GM18517 (cell line): Measurements from ENCODE around the gene CKLF.
A peak's percentile ranks its signal among the peaks of the same experiment; 100 is the strongest.
"Not testable (repeated sequence)": the region's sequence is repeated elsewhere in the genome, so short reads cannot be mapped to it uniquely, and the experiment has no call there.

ENCODE experiments used
- ATAC-seq: cut with Tn5 transposase; IDR thresholded peaks from one replicate; pipeline ENCODE4 v1.9.1; 2021; ENCODE audit warnings: mild to moderate bottlenecking, moderate library complexity; ENCODE audit not compliant: unreplicated experiment

Gene CKLF

DNA sequence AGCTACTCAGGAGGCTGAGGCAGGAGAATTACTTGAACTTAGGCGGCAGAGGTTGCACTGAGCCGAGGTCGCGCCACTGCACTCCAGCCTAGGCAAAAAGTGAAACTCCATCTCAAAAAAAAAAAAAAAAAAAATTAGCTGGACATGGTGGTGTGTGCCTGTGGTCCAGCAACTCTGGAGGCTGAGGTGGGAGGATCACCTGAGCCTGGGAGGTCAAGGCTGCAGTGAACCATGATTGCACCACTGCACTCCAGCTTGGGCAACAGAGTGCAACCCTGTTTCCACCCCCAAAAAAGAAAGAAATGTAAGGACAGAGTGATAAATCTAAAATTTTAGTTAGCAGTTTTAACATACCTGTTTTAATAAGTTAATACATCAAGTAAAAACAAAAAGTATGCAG is 44.2 kb downstream of the CKLF start:
- not testable (repeated sequence) for ATAC-seq

DNA sequence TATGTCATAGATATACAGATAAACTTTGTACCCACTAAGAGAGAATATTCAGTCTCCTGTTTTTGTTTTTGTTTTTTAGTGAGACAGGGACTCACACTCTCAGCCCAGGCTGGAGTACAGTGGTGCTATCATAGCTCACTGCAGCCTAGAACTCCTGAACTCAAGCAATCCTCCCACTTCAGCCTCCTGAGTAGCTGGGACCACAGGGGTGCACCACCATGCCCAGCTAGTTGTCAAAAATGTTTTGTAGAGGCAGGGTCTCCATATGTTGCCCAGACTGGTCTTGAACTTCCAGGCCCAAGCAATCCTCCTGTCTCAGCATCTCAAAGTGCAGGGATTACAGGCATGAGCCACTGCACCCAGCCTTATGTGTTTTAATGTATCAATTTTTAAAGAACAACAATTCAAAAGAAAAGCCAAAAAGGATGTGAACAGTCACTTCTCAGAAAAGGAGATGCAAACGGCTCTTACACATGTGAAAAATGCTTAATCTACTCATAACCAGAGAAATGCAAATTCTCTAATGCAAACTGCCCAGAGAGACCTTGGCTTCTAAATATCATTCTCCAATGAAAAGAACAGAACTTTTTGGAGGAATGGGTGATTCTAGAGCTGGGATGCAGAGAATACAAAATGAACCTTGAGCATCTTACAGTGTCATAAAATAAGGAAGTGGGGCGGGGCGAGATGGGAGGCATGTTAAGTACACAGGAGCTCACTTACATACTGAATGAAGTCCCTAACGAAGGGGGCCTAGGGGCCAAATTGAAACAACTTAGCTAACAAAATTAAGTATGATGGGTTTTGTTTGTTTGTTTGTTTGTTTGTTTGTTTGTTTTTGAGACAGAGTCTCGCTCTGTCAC is 44.8 kb downstream of the CKLF start:
- ATAC-seq, result no peak

DNA sequence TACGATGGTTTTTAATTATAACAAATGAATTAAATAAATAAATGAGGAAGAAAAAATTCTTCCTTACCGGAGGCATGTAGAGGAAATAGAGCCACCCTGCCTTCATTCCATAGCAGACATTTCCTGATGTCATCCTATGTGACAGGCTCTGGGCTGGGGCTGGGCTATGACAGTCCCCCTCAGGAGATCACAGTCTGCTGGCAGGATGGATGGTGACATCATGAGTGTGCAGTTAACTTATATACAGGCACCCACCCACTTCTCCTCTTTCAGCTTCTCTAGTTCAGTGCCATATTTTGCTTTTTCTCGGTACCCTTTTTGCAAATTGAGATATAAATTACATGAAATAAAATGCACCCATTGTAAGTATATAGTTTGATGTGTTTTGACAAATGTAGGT is 45.7 kb downstream of the CKLF start:
- ATAC-seq, result no peak

DNA sequence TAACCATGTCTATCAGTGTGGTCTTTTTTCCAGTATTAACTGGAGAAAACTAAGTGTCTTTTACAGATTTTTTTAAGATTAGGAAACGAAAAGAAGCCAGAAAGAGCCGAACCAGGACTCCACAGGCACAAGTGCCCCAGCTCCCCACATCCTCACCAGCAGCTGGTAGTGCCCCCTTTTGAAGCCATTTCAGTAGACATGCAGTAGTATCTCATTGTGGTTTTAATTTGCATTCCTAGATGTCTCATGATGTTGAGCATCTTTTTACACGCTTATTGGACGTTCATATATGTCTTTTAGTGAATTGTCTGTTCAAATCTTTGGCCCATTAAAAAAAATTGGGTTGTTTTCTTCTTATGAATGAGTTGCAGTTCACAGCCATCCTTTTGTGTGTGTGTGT is 47.4 kb downstream of the CKLF start:
- no peak for ATAC-seq

DNA sequence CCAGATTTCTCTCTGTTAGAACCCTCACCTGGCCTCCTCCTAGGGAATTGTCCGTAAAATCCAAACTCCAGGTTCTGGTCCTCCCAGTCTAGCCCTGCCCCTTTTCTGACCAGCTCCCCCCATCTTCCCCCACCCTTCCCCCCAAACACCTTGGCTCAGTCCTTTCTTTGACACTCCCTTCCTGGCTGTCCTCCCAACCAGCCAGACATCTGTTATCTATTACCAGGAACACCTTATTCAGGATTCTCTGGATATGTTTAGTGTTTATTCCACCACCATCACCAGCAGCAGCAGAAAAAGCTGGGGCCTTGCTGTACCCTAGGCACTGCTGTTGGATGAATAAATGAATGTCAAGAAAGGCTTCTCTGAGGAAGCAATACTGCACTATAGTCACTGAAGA is 48.1 kb downstream of the CKLF start:
- ATAC-seq, result no peak

DNA sequence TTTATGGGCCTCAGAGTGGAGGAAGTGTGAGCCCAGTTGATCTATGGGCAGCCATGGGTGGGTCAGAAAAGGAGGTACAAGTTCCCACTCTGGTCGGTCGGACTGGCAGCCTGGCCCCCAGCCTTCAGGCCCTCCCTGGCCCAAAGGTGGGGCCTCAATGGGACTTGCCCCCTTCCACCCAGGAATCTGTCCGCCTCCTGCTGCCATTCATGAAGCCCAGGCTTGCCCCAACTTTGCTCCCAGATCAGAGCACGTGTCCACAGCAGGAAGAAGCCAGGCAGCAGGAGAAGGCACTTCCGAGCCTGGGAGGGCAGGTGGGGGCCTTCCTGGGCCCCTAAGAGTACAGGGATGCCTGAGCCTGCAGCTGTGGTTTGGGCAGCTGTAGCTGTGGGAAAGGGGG is 49.1 kb downstream of the CKLF start:
- ATAC-seq, result no peak

DNA sequence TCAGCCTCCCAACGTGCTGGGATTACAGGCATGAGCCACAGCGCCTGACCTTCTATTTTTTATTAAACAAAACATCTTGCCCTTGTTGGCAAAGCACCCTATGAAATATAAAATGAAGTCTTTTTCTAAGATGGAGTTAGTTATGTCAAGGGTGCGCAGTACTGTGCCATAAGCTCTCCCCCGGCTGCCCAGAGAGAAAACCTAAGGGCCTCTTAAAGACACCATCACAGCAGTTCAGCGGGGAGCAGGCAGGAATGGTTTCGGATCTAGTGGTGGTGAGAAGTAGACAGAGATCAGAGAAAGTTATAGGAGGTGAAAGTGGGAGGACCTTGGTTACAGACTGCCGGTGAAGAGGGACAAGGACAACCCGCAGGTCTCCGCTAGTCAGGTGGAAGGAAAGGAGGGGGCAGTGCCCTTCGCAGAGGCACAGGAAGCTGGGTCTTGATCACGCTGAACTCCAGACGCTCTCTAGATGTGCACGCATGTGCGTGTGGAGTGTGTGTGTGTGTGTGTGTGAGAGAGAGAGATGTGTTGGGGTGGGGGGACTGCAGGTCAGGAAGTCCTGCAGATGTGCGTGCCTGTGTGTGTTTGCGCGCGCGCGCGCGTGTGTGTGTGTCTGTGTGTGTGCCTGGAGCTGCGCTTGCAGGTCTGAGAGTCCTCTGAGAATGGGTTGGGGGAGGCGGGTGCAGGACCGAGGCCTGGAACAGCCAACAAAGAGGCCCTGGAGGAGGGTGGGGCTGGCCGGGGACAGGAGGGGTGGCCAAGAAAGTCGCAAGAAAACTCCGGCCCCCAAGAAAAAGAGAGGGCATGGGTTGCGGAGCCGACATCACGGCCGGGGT is 51.4 kb downstream of the CKLF start:
- no peak for ATAC-seq

DNA sequence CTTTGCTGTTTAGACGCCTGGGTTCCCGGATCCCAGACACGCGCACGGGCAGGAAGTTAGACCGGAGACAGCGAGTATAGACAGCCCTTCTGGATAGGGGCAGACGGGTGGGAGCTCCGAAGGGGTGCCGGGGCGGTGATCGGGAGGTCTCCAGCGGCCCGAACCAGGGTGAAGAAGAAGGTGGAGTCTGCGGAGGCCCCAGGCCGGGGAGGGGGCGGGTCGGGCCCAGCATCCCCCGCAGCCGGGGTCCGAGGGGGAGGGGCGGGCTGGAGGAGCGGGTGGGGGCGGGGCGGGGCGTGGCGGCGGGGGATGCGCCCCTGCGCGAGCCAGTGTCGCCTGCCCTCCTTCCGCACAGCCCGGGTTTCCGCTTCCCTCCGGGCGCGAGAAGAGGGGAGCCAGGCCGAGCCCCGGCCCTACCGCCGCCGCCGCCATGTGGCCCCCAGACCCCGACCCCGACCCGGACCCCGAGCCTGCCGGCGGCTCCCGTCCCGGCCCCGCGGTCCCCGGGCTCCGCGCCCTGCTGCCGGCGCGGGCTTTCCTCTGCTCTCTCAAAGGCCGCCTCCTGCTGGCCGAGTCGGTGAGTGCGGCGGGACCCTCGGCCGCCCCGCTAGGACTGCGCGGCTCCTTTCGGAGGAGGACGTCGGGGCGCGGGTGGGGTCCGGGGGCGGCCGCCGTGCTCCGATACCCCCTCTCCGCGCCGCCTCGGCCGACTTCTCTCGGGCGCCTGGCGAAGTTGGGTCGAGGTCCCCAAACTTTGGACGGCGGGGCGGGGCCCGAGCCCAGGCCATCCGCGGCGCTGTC is 52.2 kb downstream of the CKLF start, which contains the start of gene CMTM3:
TSS of gene CMTM3 (plus strand) at position 329 of the 801 bp plus-strand sequence. CDS start at position 431, 102 bp downstream.
- ATAC-seq, result peak; percentile 47

DNA sequence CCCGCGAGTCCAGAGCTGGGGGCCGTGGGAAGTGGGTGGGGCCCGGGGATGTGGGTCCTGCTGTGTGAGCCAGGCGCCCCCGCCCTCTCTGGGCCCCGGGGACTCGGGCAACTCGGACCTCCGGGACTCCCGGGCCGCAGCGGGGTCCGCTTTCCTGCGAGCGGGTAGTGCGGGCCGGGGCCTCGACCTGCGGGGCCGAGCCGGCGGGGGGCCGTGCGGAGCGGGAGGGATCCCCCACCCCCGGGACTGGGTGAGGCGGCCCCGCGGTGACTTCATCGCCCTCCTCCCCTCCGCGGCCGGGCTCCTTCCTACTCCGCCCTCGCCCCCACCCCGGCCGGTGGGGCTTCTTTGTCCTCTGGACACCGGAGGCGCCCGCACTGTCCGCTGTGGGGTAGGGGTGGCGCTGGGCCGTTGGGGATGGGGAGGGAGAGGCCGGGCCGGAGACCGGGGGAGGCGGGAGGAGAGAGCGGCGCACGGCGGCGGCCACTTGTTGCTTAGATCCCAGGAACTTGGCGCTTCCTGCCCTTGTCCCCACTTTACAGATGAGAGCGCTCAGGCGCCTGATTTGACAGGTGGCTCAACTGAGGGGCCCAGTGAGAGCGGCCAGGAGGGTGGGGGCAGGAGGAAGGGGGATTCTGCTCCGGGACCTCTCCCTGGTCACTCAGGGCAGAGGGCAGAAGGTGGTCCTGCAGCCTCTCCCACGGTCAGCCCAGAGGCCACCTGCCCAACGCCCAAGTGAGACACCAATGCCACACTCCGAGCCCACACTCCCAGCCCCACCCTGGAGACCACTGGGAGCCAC is 53.0 kb downstream of the CKLF start:
- no peak for ATAC-seq

DNA sequence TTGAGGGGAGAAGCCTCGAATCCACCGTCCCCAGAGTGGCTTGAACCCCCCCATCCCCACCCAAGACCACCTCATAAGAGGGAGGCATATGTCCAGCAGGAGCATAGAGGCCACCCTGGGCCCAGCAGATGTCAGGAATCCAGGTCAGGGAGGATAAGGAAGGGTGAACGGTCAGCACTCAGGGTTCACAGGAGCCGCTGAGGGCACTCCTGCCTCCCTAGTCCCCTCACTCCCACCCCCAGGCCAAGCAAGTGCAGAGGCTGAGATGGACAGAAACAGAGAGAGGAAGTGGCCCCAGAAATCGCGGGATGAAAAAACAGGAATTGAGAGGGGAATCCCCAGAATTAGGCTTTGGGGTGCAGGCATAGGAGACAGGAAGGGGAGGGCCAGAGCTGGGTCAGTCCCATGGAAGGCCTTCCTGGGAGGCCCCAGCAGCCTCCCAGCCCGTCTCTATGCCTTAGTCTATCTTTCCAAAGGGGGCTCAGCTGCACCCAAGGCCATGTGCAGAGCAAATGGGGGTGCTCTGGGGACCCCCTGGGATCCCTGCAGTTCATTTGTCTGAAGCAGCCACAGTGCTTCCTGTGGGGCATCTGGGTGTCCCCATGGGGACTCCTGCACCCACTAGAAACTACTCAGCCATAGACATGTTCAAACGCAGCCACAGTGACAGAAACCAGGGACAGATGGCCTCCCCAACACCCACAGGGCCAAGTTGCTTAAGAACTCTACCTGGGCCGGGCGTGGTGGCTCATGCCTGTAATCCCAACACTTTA is 53.8 kb downstream of the CKLF start:
- ATAC-seq, result peak; percentile 61

DNA sequence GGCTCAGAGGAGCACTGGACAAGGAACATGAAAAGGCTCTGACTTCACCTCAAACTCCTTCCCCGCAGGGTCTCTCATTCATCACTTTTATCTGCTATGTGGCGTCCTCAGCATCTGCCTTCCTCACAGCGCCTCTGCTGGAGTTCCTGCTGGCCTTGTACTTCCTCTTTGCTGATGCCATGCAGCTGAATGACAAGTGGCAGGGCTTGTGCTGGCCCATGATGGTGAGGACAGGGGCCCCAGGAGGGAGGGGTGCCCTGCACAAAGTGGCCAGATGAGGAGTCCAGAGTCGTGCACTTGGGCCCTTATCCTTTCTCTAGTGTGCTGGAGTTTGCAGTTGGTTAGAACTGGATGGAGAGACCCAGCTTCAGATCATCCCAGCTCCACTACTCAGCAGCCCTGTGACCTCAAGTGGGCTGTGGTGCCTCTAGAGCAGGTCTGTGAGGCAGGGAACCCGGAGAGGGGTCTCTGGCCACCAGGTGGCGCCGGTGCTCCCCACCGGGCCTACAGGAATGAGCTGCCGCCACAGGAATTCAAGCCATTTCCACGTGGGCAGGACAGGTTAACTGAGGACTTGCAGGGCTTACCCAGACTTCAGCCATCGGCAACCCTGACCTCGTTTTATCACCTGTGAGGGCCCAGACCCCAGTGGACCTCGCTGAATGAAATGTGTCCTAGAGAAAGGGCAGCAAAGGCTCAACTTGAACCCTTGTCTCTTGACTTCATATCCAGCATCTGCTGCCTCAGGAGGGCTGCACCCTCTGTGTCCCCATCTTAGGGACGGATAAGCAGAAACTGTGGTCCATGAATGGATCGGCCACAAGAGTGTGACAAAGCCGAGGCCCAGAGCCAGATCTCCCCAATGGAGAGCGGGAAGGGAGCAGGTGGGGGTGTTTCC is 56.1 kb downstream of the CKLF start:
- no peak for ATAC-seq

DNA sequence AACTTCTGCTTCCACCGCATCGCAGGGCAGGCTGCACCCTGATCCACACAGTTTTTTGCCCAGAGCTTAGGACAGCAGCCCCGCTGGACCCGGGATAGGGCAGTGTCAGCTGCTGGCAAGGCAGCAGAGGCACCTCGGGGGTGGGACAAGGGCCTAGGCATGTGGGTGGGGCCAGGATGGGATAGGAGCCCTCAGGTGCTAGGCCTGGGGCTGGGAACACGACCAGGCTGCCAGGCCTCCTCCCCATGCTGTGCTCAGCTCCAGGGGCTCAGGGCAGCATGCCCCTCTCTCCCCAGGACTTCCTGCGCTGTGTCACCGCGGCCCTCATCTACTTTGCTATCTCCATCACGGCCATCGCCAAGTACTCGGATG is 56.7 kb downstream of the CKLF start:
- ATAC-seq, result no peak

DNA sequence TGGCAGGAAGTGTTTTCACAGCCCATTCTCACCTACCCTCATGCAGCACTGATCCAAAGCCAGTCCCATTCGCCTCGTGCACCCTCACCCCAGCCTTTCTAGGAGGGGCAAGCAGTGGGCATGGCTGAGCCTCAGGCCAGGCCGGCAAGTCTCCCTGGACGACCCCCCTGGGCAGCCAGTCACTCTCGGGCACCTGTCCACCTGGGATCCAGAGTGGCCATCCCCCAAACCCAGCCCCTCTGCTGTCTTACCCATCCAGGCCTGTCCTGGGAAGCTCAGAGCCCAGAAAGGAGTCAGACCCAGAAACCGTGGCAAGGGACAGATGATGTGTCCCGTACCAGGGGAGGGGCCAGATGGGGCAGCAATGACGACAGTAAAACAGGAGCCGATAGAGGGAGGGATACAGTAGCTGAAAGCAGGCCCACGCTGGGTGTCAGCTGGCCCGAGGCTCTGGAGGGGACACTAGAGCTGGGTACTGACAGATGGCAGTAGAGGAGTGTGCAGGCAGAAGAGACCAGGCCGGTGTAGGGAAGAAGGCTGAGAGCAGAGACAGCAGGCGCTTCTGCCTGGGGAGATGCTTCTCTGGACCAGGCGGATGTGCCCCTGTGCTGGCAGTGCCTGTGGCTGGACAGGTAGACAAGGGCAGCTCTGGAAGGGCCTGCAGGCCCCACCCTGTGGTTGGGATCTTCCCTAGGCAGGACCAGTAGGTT is 57.9 kb downstream of the CKLF start:
- no peak for ATAC-seq

DNA sequence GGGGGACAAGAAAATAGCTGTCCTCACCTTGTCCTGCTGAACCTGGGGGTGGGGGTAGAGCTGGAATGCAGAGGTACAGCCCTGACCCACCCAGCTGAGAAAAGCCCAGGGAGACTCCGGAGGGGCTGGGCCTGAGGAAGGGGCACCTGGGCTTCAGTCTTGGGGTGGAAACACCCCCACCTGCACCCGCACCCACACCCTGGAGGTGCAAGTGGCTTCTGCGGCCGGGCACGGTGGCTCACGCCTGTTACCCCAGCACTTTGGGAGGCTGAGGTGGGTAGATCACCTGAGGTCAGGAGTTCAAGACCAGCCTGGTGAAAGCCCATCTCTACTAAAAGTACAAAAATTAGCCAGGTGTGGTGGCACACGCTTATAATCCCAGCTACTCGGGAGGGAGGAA is 59.5 kb downstream of the CKLF start:
- ATAC-seq, result not testable (repeated sequence)

DNA sequence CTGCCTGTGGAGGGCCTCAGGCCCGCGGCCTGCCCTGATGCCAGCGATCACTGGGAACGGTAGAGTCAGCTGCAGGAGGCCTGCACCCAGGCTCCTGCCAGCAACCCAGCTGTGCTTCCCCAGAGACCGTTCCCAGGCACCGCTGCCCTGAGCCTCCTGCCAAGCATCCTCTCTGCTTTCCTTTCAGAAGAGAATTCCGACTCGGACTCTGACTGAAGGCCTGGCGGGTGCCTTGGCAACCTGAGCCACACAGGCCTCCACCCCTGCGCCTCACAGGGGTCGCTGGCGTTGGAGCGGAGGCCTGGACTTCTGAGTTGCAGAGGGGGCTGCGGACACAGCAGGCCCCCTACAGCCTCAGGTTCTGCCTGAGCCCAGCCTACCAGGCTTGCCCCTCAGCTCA is 60.0 kb downstream of the CKLF start:
- no peak for ATAC-seq

DNA sequence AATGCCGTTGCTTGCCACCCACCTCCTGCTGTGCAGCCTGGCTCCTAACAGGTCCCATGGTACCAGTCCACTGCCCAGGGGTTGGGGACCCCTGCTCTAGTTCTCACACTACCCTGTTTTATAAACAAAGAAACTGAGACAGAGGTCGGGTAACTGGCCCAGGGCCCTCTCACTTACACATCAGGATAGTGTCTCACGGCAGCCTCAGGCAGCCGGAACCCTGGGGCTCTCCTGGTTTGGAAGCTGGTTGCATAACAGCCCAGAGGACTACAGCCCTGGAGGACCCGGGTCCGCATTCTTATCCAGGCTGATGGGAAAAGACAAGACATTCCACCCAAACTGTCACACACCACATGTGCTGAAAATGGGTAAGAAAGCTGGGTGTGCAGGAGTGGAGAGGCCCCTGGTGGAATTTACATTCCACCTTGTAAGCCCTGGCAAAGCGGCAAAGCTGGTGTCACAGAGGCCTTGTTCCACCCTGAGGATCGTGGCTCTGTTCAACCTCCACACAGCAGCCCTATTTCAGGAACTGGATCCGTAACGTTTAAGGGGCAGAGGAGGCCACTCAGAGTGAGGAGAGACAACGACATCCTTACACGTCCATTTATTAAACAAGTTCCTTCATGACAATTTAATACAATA is 61.9 kb downstream of the CKLF start:
- no peak for ATAC-seq
